ENCODE data around the gene EPB42. TPM values are rescaled to one million over a fixed set of nuclear protein-coding genes. Genes with fewer than 3 reads are reported as not detected.
"Not testable (repeated sequence)": the region's sequence is repeated elsewhere in the genome, so short reads cannot be mapped to it uniquely, and the experiment has no call there.

Gene EPB42
- polyA plus RNA-seq, 1 experiment = not detected

DNA sequence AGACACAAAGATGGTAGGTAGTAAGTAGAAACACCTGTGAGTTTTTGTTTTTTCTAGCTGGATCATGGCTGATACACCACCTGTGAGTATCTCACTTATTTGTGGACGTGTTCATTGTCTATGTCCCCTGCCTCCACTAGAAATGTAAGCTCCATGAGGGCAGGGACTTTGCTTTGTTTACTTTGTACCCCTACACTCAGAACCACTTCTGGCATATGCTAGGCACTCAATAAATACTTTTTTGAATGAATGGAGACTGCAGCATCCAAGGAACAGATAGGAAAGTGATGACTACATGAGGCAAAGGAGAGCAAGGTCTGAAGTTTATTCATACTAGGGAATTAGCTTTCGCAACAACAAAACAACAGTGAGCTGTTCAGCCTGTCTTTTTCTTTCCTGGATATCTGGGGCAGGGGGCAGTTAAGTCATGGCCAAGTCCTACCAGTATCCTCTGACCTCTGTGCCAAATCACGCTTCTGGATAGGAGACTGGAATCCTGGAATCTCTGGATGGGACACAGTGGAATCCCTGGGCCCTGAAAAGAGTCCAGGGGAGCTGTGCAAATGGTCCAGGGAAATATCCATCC, 11.6 kb upstream of the EPB42 start:
- peaks cover 11% of the 10 kb centered on the region for H3K27me3 ChIP-seq (ENCODE audit: control insufficient read depth, insufficient read depth, low read length)
- no peak for DNase-seq (ENCODE audit: low read depth)
- H3K36me3 ChIP-seq (ENCODE audit: control insufficient read depth, insufficient read depth, low read length) = no peaks in the 10 kb centered on the region
- H3K4me3 ChIP-seq (ENCODE audit: low read depth, low read length) = no peak overlapping the region
- TF ChIP-seq, protein P1, sequence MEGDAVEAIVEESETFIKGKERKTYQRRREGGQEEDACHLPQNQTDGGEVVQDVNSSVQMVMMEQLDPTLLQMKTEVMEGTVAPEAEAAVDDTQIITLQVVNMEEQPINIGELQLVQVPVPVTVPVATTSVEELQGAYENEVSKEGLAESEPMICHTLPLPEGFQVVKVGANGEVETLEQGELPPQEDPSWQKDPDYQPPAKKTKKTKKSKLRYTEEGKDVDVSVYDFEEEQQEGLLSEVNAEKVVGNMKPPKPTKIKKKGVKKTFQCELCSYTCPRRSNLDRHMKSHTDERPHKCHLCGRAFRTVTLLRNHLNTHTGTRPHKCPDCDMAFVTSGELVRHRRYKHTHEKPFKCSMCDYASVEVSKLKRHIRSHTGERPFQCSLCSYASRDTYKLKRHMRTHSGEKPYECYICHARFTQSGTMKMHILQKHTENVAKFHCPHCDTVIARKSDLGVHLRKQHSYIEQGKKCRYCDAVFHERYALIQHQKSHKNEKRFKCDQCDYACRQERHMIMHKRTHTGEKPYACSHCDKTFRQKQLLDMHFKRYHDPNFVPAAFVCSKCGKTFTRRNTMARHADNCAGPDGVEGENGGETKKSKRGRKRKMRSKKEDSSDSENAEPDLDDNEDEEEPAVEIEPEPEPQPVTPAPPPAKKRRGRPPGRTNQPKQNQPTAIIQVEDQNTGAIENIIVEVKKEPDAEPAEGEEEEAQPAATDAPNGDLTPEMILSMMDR (IDR thresholded peaks at IDR 0.05; ENCODE audit: insufficient read depth, low read depth, low read length) = no peak
- CTCF ChIA-PET = interaction anchor here (0.7 to 2.2 kb wide), 6 partner anchors 8 to 53 kb away, joined by 3 to 10 read pairs (median 3); partner anchors contain the start of gene TGM5
- POLR2A ChIA-PET = no interaction called here

DNA sequence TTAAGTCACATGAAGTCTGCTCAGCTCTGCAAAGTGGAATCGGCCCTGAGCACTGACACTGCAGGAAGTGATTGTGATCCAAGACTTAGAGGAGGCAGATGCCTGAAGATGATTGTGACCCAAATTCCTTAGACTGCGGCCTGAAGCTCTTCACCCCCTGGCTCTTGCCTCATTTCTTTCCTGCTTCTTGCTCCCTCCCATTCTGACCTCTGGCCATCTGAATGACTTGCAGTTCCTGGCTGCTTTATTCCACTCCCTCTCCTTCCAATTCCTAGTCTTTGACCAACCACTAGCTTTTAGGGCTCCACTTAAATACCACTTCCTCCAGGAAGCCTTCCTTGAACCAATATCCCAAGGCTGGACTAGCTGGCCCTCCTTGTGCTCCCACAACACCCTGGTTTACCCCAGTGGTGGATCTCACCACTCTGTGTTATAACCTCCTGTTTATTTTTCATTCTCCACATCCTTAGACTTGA, 9.9 kb upstream of the EPB42 start:
- POLR2A ChIA-PET = no interaction called here
- CTCF ChIA-PET = interaction anchor here (1.0 to 3.8 kb wide), 5 partner anchors 11 to 55 kb away, joined by 3 to 28 read pairs (median 7); partner anchors contain the start of gene TGM5
- no peak overlapping the region for H3K4me3 ChIP-seq (ENCODE audit: low read depth, low read length)

DNA sequence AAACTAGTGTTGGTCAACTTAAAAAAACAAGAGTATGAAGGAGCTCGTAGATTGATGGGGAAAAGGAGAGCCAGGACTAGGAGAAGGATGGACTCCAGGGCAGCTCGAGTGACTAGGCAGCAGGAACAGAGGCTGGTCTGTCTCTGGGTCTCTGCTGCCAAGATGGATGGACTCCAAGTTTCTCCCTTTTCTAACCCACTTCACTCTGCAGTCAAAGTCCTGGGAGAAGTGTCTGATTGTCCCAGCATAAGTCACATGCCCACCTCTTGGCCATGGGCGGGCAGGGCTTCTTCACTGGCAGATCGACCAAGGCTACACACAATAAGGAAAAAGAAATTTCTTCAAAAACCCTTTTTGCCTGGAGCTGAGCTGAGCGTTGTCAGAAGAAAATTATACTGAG, 9.2 kb upstream of the EPB42 start:
- ChIA-PET POLR2A (no interaction called here), CTCF (interaction anchor here (2.3 to 3.8 kb wide), 3 partner anchors 12 to 56 kb away, joined by 11 to 28 read pairs (median 11); no protein-coding TSS in a partner anchor)
- no peak for DNase-seq (ENCODE audit: low read depth)
- TF ChIP-seq, protein P1 (IDR thresholded peaks at IDR 0.05; ENCODE audit: insufficient read depth, low read depth, low read length) = no peak
- no peak overlapping the region for H3K4me3 ChIP-seq (ENCODE audit: low read depth, low read length)
- peaks cover 8% of the 10 kb centered on the region for H3K27me3 ChIP-seq (ENCODE audit: control insufficient read depth, insufficient read depth, low read length)
- no peaks in the 10 kb centered on the region for H3K36me3 ChIP-seq (ENCODE audit: control insufficient read depth, insufficient read depth, low read length)

More for the DNA sequence above, 9.9 kb upstream of the EPB42 start:
- TF ChIP-seq, protein P1 (IDR thresholded peaks at IDR 0.05; ENCODE audit: insufficient read depth, low read depth, low read length) = no peak
- DNase-seq (ENCODE audit: low read depth) = no peak
- Histone ChIP-seq H3K27me3 (ENCODE audit: control insufficient read depth, insufficient read depth, low read length) (peaks cover 11% of the 10 kb centered on the region), H3K36me3 (ENCODE audit: control insufficient read depth, insufficient read depth, low read length) (no peaks in the 10 kb centered on the region)

DNA sequence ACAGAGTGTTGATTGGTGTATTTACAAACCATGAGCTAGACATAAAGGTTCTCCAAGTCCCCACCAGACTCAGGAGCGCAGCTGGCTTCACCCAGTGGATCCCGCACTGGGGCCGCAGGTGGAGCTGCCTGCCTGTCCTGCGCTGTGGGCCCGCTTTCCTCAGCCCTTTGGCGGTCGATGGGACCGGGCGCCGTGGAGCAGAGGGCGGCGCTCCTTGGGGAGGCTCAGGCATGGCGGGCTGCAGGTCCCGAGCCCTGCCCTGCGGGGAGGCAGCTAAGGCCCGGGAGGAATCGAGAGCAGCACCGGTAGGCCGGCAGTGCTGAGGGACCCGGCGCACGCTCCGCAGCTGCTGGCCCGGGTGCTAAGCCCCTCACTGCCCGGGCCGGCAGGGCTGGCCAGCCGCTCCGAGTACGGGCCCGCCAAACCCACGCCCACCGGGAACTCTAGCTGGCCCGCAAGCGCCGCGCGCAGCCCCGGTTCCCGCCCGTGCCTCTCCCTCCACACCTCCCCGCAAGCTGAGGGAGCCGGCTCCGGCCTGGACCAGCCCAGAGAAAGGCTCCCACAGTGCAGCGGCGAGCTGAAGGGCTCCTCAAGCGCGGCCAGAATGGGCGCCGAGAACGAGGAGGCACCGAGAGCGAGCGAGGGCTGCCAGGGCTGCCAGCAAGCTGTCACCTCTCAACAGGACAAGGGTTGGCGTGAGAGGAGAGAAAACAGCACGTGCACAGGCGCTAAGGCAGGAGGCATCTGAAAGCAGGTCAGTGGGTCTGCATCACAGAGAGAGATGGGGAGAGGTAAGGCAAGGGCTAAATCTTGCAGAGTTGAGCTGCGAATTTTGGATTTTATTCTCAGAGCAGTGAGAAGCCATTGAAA, 5.9 kb upstream of the EPB42 start:
- ChIA-PET POLR2A (no interaction called here), CTCF (interaction anchor here (1.0 to 3.5 kb wide), 14 partner anchors 8 to 58 kb away, joined by 3 to 127 read pairs (median 8); partner anchors contain the start of gene TGM5)
- TF ChIP-seq, protein P1 (IDR thresholded peaks at IDR 0.05; ENCODE audit: insufficient read depth, low read depth, low read length) = no peak
- Histone ChIP-seq H3K27me3 (ENCODE audit: control insufficient read depth, insufficient read depth, low read length) (peaks cover 8% of the 10 kb centered on the region), H3K36me3 (ENCODE audit: control insufficient read depth, insufficient read depth, low read length) (no peaks in the 10 kb centered on the region), H3K4me3 (ENCODE audit: low read depth, low read length) (no peak overlapping the region)
- DNase-seq (ENCODE audit: low read depth) = no peak

DNA sequence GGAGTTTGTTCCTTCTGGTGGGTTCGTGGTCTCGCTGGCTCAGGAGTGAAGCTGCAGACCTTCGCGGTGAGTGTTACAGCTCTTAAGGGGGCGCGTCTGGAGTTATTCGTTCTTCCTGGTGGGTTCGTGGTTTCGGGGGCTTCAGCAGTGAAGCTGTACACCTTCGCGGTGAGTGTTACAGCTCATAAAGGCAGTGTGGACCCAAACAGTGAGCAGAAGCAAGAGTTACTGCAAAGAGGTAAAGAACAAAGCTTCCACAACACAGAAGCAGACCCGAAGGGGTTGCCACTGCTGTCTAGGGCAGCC, 5.1 kb upstream of the EPB42 start:
- CTCF ChIA-PET = interaction anchor here (0.8 to 3.5 kb wide), 26 partner anchors 9 to 91 kb away, joined by 3 to 127 read pairs (median 6); partner anchors contain the start of gene TGM5
- DNase-seq (ENCODE audit: low read depth); H3K36me3 ChIP-seq (ENCODE audit: control insufficient read depth, insufficient read depth, low read length); H3K4me3 ChIP-seq (ENCODE audit: low read depth, low read length); H3K27me3 ChIP-seq (ENCODE audit: control insufficient read depth, insufficient read depth, low read length); POLR2A ChIA-PET: not testable (repeated sequence)

Measured in BJ (cell line).